Measurements from ENCODE around the gene NHEJ1.

DNA sequence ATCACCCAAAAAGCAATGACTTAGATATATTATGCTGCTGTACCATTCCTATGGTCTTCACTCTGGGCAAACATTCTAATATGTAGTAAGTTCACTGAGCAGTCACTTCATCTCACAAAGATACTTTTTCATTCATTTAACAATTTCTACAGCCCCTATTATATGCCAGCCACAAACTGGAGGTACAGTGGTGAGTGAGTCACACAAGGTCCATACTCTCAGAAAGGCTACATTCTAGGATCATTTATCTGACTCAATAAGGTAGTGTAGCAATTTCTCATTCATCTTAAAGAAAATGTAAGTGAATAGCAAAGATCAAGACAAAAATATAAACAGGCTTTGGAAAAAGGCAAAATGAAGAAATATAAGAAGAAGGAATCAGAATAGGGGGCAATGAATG is 40.5 kb downstream of the NHEJ1 start:
- no peak for TF ChIP-seq EZH2phosphoT487 (conservative IDR thresholded peaks at IDR 0.05; ENCODE audit: low read length)
- TF ChIP-seq, protein P1, sequence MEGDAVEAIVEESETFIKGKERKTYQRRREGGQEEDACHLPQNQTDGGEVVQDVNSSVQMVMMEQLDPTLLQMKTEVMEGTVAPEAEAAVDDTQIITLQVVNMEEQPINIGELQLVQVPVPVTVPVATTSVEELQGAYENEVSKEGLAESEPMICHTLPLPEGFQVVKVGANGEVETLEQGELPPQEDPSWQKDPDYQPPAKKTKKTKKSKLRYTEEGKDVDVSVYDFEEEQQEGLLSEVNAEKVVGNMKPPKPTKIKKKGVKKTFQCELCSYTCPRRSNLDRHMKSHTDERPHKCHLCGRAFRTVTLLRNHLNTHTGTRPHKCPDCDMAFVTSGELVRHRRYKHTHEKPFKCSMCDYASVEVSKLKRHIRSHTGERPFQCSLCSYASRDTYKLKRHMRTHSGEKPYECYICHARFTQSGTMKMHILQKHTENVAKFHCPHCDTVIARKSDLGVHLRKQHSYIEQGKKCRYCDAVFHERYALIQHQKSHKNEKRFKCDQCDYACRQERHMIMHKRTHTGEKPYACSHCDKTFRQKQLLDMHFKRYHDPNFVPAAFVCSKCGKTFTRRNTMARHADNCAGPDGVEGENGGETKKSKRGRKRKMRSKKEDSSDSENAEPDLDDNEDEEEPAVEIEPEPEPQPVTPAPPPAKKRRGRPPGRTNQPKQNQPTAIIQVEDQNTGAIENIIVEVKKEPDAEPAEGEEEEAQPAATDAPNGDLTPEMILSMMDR (IDR thresholded peaks at IDR 0.05; ENCODE audit: insufficient read depth, low read length, poor library complexity, severe bottlenecking) = no peak
